ENCODE measurements around the gene HSD17B8. TPM values are rescaled to one million over a fixed set of nuclear protein-coding genes. Genes with fewer than 3 reads are reported as not detected.

Gene HSD17B8
- polyA plus RNA-seq, 2 of the 4 experiments (the other 2 are of a cell fraction), result 9.5 to 16.5 TPM

DNA sequence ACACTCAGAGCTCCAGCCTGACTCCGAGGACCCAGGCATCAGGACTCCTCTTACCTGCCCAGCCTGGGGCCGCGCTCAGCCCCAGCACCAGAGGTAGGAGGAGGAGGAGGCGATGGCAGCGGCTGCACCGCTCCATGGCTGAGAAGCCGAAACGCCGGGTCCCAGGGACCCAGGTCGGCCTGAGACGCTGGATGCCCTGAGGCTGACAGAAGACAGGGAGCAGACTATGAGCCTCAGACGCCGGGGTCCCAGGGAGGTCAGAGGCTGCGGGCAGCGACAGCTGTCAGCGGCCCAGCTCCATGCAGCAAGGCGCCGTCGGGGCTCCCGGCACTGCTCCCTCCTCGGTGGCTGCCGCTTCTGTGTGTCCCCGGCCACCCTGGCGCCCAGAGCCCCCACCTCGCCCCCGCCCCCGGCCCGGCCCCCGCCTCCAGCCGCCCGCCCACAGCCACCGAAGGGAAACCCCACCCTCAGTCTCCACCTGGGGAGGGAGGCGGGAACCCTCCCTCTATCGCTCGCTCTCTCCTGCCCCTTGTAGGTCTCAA, 12.3 kb upstream of the HSD17B8 start, which contains the start of gene COL11A2:
COL11A2 (minus strand) TSS at position 363 of the 542 bp plus-strand sequence; CDS start at position 136, 227 bp downstream.
- no peaks in the 10 kb centered on the region for H3K9me3 ChIP-seq
- no peaks in the 10 kb centered on the region for H3K4me1 ChIP-seq
- no peak for DNase-seq (ENCODE audit: low read depth in 1 of 2, low spot score in 1 of 2)
- WGBS (ENCODE audit: missing lambda C conversion rate), result 89% methylated on average over 14 of the region's 35 CpGs
- H3K4me2 ChIP-seq, result no peak within 1 kb of the TSS
- POLR2A ChIA-PET, result no interaction called here
- ATAC-seq, result peak in 1 of 2 experiments; percentile 23; a peak in 2 of 6 replicates
- CTCF ChIA-PET, result interaction anchor here (1.0 kb wide), 1 partner anchor 20 kb away, joined by 4 read pairs; no protein-coding TSS in a partner anchor
- TF ChIP-seq ZFP36 (IDR thresholded peaks at IDR 0.05; ENCODE audit: borderline replicate concordance, partially characterized antibody) (no peak), HES2 (IDR thresholded peaks at IDR 0.05) (no peak), NFE2L2 (conservative IDR thresholded peaks at IDR 0.05; ENCODE audit: low read length) (no peak)
- no peak within 1 kb of the TSS for H3K4me3 ChIP-seq
- no peak for FAIRE-seq
- H3K27ac ChIP-seq, result no peak within 1 kb of the TSS

- FAIRE-seq, result no peak
- ATAC-seq, result no peak
- TF ChIP-seq GATA3 (IDR thresholded peaks at IDR 0.05; ENCODE audit: borderline replicate concordance) (no peak), RNF2 (IDR thresholded peaks at IDR 0.05; ENCODE audit: borderline replicate concordance, low read depth) (no peak), CHD4 (IDR thresholded peaks at IDR 0.05; ENCODE audit: borderline replicate concordance) (no peak), KDM5A (IDR thresholded peaks at IDR 0.05) (no peak), RFX5 (IDR thresholded peaks at IDR 0.05) (no peak), SMC3 (IDR thresholded peaks at IDR 0.05) (no peak), MAFK (IDR thresholded peaks at IDR 0.05; ENCODE audit: partially characterized antibody) (no peak)
- TF ChIP-seq, protein P1, sequence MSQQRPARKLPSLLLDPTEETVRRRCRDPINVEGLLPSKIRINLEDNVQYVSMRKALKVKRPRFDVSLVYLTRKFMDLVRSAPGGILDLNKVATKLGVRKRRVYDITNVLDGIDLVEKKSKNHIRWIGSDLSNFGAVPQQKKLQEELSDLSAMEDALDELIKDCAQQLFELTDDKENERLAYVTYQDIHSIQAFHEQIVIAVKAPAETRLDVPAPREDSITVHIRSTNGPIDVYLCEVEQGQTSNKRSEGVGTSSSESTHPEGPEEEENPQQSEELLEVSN (IDR thresholded peaks at IDR 0.05; ENCODE audit: borderline replicate concordance, low read depth), result no peak
- Histone ChIP-seq H3K27ac (no peak overlapping the region), H3K9me3 (no peaks in the 10 kb centered on the region), H3K4me2 (no peak overlapping the region), H3K4me1 (peaks cover 4% of the 10 kb centered on the region; the same call in 1 of the 3 replicates), H3K4me3 (no peak overlapping the region)
- ChIA-PET POLR2A (interaction anchor here (0.5 kb wide), 1 partner anchor 70 kb away, joined by 4 read pairs; no protein-coding TSS in a partner anchor), CTCF (interaction anchor here (0.9 kb wide), 1 partner anchor 10 kb away, joined by 3 read pairs; no protein-coding TSS in a partner anchor)
- DNase-seq (ENCODE audit: low read depth in 1 of 2, low spot score in 1 of 2), result no peak
- 69% methylated on average over 37 of the region's 72 CpGs for WGBS (ENCODE audit: missing lambda C conversion rate)
These were observed 11.5 kb upstream of the HSD17B8 start for GRCh38 chr6:33192671-33193602.

DNA sequence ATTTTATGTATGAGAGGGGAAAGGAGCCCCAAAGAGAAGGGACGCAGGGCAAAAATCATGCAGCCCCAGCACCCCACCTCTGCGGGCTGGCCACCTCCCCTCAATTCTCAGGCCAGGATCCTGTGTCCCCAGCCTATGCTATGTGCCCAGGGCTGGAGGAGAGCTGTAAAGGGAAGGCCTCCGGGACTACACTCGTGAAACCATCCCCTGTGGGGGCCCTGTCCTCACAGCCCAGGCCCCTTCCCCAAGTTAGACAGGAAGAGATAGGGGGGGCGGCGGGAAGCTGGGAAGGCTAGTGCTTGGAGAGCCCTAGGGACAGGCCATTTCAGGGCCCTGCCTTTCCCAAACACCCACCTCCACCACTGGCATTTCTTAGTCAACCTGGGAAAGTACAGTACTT, 10.8 kb upstream of the HSD17B8 start:
- no peak overlapping the region for H3K27ac ChIP-seq
- no peak for DNase-seq (ENCODE audit: low read depth in 1 of 2, low spot score in 1 of 2)
- no peaks in the 10 kb centered on the region for H3K9me3 ChIP-seq
- ATAC-seq, result no peak
- TF ChIP-seq RNF2 (IDR thresholded peaks at IDR 0.05; ENCODE audit: borderline replicate concordance, low read depth) (no peak), CBX2 (IDR thresholded peaks at IDR 0.05; ENCODE audit: borderline replicate concordance, low read depth) (no peak)
- WGBS (ENCODE audit: missing lambda C conversion rate), result 100% methylated on average over 5 of the region's 6 CpGs
- H3K4me3 ChIP-seq, result no peak overlapping the region
- H3K4me2 ChIP-seq, result no peak overlapping the region
- H3K4me1 ChIP-seq, result peaks cover 4% of the 10 kb centered on the region; the same call in 1 of the 3 replicates
- FAIRE-seq, result no peak
- ChIA-PET POLR2A (interaction anchor here (0.5 kb wide), 1 partner anchor 69 kb away, joined by 4 read pairs; no protein-coding TSS in a partner anchor), CTCF (interaction anchor here (0.9 kb wide), 1 partner anchor 10 kb away, joined by 3 read pairs; no protein-coding TSS in a partner anchor)

DNA sequence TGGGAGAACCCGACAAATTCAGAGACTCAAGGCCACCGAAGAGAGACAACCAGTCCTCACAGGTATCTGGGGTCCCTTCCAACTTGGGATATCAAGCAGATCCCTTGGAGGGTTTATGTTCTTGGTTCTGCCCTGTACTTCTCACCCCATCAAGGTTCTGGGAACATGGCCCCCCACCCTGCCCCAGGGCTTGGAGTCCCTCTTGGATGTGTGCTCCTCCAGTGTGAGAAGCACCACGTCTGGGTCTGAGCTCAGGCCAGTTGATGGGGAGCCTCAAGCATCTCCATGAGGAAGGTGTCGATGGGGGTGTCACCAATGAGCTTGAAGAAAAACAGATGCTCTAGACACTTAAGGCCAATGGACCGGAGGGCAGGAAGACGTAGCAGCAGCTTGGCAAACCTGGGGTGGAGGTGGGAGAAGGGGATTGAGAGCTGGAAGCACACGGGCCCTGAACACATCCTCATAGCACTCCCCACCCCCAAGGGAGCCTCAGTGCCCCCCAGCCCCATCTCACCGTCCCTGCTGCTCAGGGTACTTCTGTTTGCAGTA, 9.9 kb upstream of the HSD17B8 start:
- Histone ChIP-seq H3K4me2 (no peak overlapping the region), H3K27ac (no peak overlapping the region), H3K9me3 (no peaks in the 10 kb centered on the region), H3K4me3 (no peak overlapping the region), H3K4me1 (peaks cover 11% of the 10 kb centered on the region; the same call in 2 of the 3 replicates)
- TF ChIP-seq GATA3 (IDR thresholded peaks at IDR 0.05; ENCODE audit: borderline replicate concordance) (no peak), HOXB13 (CRISPR knock-in tag; IDR thresholded peaks at IDR 0.05; ENCODE audit: low read depth) (no peak), HEYL (CRISPR knock-in tag; IDR thresholded peaks at IDR 0.05) (no peak), CHD2 (IDR thresholded peaks at IDR 0.05; ENCODE audit: low read length, partially characterized antibody) (no peak), HOXB5 (CRISPR knock-in tag; IDR thresholded peaks at IDR 0.05) (no peak), ZSCAN20 (CRISPR knock-in tag; IDR thresholded peaks at IDR 0.05) (no peak), RCOR1 (IDR thresholded peaks at IDR 0.05; ENCODE audit: low read depth, low read length) (no peak), POLR2A (IDR thresholded peaks at IDR 0.05; ENCODE audit: low read length) (no peak), FOXS1 (CRISPR knock-in tag; IDR thresholded peaks at IDR 0.05) (no peak)
- TF ChIP-seq, protein P2, sequence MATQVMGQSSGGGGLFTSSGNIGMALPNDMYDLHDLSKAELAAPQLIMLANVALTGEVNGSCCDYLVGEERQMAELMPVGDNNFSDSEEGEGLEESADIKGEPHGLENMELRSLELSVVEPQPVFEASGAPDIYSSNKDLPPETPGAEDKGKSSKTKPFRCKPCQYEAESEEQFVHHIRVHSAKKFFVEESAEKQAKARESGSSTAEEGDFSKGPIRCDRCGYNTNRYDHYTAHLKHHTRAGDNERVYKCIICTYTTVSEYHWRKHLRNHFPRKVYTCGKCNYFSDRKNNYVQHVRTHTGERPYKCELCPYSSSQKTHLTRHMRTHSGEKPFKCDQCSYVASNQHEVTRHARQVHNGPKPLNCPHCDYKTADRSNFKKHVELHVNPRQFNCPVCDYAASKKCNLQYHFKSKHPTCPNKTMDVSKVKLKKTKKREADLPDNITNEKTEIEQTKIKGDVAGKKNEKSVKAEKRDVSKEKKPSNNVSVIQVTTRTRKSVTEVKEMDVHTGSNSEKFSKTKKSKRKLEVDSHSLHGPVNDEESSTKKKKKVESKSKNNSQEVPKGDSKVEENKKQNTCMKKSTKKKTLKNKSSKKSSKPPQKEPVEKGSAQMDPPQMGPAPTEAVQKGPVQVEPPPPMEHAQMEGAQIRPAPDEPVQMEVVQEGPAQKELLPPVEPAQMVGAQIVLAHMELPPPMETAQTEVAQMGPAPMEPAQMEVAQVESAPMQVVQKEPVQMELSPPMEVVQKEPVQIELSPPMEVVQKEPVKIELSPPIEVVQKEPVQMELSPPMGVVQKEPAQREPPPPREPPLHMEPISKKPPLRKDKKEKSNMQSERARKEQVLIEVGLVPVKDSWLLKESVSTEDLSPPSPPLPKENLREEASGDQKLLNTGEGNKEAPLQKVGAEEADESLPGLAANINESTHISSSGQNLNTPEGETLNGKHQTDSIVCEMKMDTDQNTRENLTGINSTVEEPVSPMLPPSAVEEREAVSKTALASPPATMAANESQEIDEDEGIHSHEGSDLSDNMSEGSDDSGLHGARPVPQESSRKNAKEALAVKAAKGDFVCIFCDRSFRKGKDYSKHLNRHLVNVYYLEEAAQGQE (IDR thresholded peaks at IDR 0.05), result no peak
- TF ChIP-seq, protein P1 (IDR thresholded peaks at IDR 0.05; ENCODE audit: borderline replicate concordance, low read depth), result no peak
- ChIA-PET CTCF (interaction anchor here (1.2 to 1.3 kb wide), 2 partner anchors 12 to 33 kb away, joined by 3 read pairs; no protein-coding TSS in a partner anchor), POLR2A (no interaction called here)
- DNase-seq (ENCODE audit: low read depth in 1 of 2, low spot score in 1 of 2) (no peak), FAIRE-seq (no peak), ATAC-seq (no peak)
- 92% methylated on average over 8 of the region's 8 CpGs for WGBS (ENCODE audit: missing lambda C conversion rate)
